IPS DF 6.9 (cell line): ENCODE data around the gene DNAJA1.
"Not testable (repeated sequence)": the region's sequence is repeated elsewhere in the genome, so short reads cannot be mapped to it uniquely, and the experiment has no call there.

Source experiments
- DNase-seq: peaks from one replicate; pipeline ENCODE4 v3.0.0-alpha.2; 2013; ENCODE audit warnings: low read depth, low spot score
- H3K27ac ChIP-seq: one replicate; pipeline ENCODE4 v1.5.1; 2013; ENCODE audit warnings: low read length, control low read depth
- H3K27me3 ChIP-seq: 2 replicates; pipeline ENCODE4 v1.6.1; 2013; ENCODE audit warnings: mild to moderate bottlenecking, low read length; ENCODE audit not compliant: control insufficient read depth, insufficient read depth
- H3K36me3 ChIP-seq: 2 replicates; pipeline ENCODE4 v1.6.1; 2013; ENCODE audit warnings: low read length; ENCODE audit not compliant: control insufficient read depth, insufficient read depth
- H3K4me1 ChIP-seq: 2 replicates; pipeline ENCODE4 v1.6.1; 2013; ENCODE audit warnings: low read length; ENCODE audit not compliant: control insufficient read depth, insufficient read depth
- H3K4me3 ChIP-seq: 2 replicates; pipeline ENCODE4 v1.5.1; 2013; ENCODE audit warnings: mild to moderate bottlenecking, low read length
- H3K9me3 ChIP-seq: 2 replicates; pipeline ENCODE4 v1.6.1; 2013; ENCODE audit warnings: low read length, inconsistent platforms; ENCODE audit not compliant: control insufficient read depth, insufficient read depth
- WGBS: extraction: QIAGEN DNeasy Blood & Tissue Kit; methylation state at CpG from one replicate; pipeline ENCODE4 v1.1.7; 2013; ENCODE audit warnings: mixed read lengths, missing lambda C conversion rate; ENCODE audit not compliant: insufficient read length, insufficient coverage; 5-methylcytosine and 5-hydroxymethylcytosine counted together

Gene DNAJA1

GRCh38 chr9:33024966-33025571 lies at the start of gene DNAJA1:
Gene DNAJA1 (plus strand): TSS chr9:33025273. CDS start chr9:33026485, 1,212 bp downstream.
- peak; percentile 61 for DNase-seq
- peak within 1 kb of the TSS; percentile 71 for H3K4me3 ChIP-seq
- WGBS: no CpG with 5 or more reads among the region's 61 CpGs
- H3K36me3 ChIP-seq: no peaks in the 10 kb centered on the region; the same call in 1 of the 2 replicates
- H3K4me1 ChIP-seq: no peaks in the 10 kb centered on the region
- no peaks in the 10 kb centered on the region for H3K27me3 ChIP-seq
- H3K9me3 ChIP-seq: no peaks in the 10 kb centered on the region
- H3K27ac ChIP-seq: no peak within 1 kb of the TSS

DNA sequence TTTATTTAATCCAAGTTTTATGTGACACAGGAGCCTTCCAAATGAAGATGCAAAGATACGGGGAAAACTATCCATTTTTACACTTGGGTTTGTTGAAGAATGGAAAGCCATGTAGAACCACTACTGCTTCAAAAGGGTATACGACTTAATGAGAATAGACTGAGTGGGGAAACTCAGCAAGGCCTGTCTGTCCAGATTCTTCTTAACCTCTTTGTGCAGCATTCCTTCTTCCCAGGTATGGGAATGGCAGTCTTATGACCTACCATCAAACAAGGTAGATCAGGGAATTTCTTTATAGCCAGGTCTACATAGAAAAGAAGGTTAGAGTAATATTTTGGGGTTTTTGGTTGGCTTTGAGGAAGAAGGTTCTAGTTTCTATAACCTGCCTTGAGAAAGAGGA lies 47.0 kb upstream of the DNAJA1 start:
- no CpG with 5 or more reads among the region's 2 CpGs for WGBS
- Histone ChIP-seq H3K9me3 (no peaks in the 10 kb centered on the region), H3K4me3 (no peak overlapping the region), H3K36me3 (peaks cover 2% of the 10 kb centered on the region; the same call in 1 of the 2 replicates), H3K27me3 (no peaks in the 10 kb centered on the region), H3K27ac (no peak overlapping the region), H3K4me1 (no peaks in the 10 kb centered on the region)
- DNase-seq: no peak

- no peaks in the 10 kb centered on the region for H3K4me1 ChIP-seq
- no peak overlapping the region for H3K27ac ChIP-seq
- no peaks in the 10 kb centered on the region for H3K27me3 ChIP-seq
- H3K9me3 ChIP-seq: no peaks in the 10 kb centered on the region
- WGBS: no CpG with 5 or more reads among the region's 4 CpGs
- DNase-seq: no peak
- no peak overlapping the region for H3K4me3 ChIP-seq
- peaks cover 23% of the 10 kb centered on the region; the same call in 1 of the 2 replicates for H3K36me3 ChIP-seq
Measured at GRCh38 chr9:32986971-32987370, 38.1 kb upstream of the DNAJA1 start.

GRCh38 chr9:32989660-32990059 lies 35.4 kb upstream of the DNAJA1 start:
- Histone ChIP-seq H3K9me3 (no peaks in the 10 kb centered on the region), H3K36me3 (peaks cover 19% of the 10 kb centered on the region; the same call in 1 of the 2 replicates), H3K4me1 (no peaks in the 10 kb centered on the region), H3K27ac (no peak overlapping the region), H3K4me3 (no peak overlapping the region), H3K27me3 (no peaks in the 10 kb centered on the region)
- WGBS: no CpG with 5 or more reads among the region's 8 CpGs
- no peak for DNase-seq

DNA sequence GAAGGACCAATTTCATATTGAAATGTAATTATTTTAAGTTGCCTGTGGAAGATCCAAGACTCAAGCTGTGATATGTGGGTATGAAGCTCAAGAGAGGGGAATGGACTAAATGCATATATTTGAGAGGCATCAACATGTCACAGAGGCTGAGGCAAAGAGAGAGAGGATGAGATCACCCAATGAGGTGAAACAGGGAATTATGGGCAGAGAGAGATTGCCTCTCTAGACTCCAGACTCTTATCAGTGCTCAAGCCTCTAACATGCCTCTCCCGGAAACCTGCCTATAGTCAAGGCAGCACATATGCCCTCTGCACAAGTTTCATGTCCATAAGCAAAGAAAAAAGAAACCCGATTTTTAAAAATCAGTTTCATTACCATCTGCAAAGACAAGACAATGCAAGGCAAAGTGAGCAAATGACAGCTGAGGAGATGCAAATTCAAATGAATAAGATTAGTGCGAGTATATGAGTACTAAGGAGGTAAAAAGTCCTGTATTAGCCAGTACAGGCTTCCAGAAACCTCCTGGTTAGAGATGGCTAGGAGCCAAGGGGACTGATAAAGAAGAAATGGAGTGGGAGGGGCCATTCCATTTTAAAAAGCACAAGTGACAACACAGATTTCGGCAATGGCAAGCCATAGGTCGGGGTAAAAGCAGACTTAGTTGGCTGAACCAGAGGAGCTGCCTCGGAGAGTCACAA lies 33.0 kb upstream of the DNAJA1 start:
- Histone ChIP-seq H3K9me3 (no peaks in the 10 kb centered on the region), H3K36me3 (peaks cover 10% of the 10 kb centered on the region; the same call in 1 of the 2 replicates), H3K4me3 (no peak overlapping the region), H3K27me3 (no peaks in the 10 kb centered on the region), H3K4me1 (no peaks in the 10 kb centered on the region), H3K27ac (no peak overlapping the region)
- DNase-seq: no peak
- WGBS: no CpG with 5 or more reads among the region's 6 CpGs

GRCh38 chr9:32992595-32993238 lies 32.4 kb upstream of the DNAJA1 start:
- Histone ChIP-seq H3K4me3 (no peak overlapping the region), H3K9me3 (no peaks in the 10 kb centered on the region), H3K27me3 (no peaks in the 10 kb centered on the region), H3K4me1 (no peaks in the 10 kb centered on the region), H3K27ac (no peak overlapping the region), H3K36me3 (peaks cover 7% of the 10 kb centered on the region; the same call in 1 of the 2 replicates)
- no CpG with 5 or more reads among the region's 3 CpGs for WGBS
- DNase-seq: no peak

GRCh38 chr9:33000682-33001055 lies 24.4 kb upstream of the DNAJA1 start:
- not testable (repeated sequence) for H3K27ac ChIP-seq, H3K36me3 ChIP-seq, DNase-seq, H3K4me1 ChIP-seq, H3K27me3 ChIP-seq, H3K9me3 ChIP-seq
- no CpG with 5 or more reads among the region's 12 CpGs for WGBS
- H3K4me3 ChIP-seq: peak overlapping the region; percentile 71; the same call in 1 of the 2 replicates

- H3K36me3 ChIP-seq, H3K27me3 ChIP-seq, H3K4me3 ChIP-seq, H3K4me1 ChIP-seq, DNase-seq, H3K27ac ChIP-seq, H3K9me3 ChIP-seq: not testable (repeated sequence)
Measured at GRCh38 chr9:33005335-33005734, 19.7 kb upstream of the DNAJA1 start.

DNA sequence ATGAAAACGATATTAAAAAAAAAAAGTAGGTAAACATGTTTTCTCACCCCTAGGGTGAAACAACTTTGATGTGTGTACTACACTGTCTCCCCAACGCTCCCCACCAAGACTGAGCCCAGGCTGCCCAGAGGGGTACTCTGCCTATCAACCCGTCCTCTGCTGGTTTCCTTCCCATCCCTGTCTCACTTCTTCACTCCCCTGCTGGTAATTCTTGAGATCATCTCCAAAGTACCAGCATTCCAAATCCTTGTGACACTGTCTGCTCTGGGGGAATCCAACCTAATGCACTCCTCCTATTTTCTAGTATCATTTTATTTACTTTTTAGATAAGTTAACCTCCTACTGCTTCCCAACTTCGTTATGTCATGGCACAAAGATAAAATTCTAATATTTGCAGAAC lies 17.3 kb upstream of the DNAJA1 start:
- no peaks in the 10 kb centered on the region for H3K9me3 ChIP-seq
- no peak overlapping the region for H3K4me3 ChIP-seq
- no peak for DNase-seq
- H3K27me3 ChIP-seq: no peaks in the 10 kb centered on the region
- H3K27ac ChIP-seq: no peak overlapping the region
- H3K36me3 ChIP-seq: no peaks in the 10 kb centered on the region
- no peaks in the 10 kb centered on the region for H3K4me1 ChIP-seq
- no CpG with 5 or more reads among the region's 4 CpGs for WGBS

GRCh38 chr9:33011831-33012230 lies 13.2 kb upstream of the DNAJA1 start:
- H3K36me3 ChIP-seq: no peaks in the 10 kb centered on the region
- peaks cover 3% of the 10 kb centered on the region; the same call in 1 of the 2 replicates for H3K4me1 ChIP-seq
- no CpG with 5 or more reads among the region's 3 CpGs for WGBS
- DNase-seq: no peak
- no peaks in the 10 kb centered on the region for H3K9me3 ChIP-seq
- no peak overlapping the region for H3K27ac ChIP-seq
- H3K4me3 ChIP-seq: no peak overlapping the region
- no peaks in the 10 kb centered on the region for H3K27me3 ChIP-seq
